ENCODE measurements around the gene GDPGP1. TPM values are rescaled to one million over a fixed set of nuclear protein-coding genes. Genes with fewer than 3 reads are reported as not detected.

The GDPGP1 gene
- total and polyA plus RNA-seq, 12 donors, result 3.0 to 16.3 (median 13.0) TPM

DNA sequence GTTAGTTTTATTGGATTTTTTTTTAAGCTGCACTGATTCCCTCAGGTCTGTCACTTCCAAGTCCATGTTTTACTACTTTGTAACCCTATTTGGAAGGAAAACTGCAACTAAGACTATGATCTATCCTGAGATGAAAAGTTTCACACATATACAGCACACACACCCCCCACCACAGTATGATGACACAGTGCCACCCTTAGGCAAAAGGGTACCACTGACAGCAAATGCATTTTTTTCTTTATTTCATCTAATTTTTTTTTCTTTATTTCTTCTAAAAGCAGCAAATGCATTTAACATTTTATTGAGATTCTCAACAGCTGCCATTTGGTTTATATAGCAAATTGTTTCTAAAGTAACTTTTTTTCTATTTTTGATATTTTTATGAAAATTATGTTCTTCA is 52.7 kb downstream of the GDPGP1 start:
- DNase-seq (no peak), ATAC-seq (no peak)
- no peaks in the 10 kb centered on the region for H3K9me3 ChIP-seq
- H3K36me3 ChIP-seq, result no peaks in the 10 kb centered on the region
- H3K27ac ChIP-seq, result no peak overlapping the region
- H3K27me3 ChIP-seq, result no peaks in the 10 kb centered on the region
- H3K4me1 ChIP-seq, result peaks cover 0 to 5% (median 0%) of the 10 kb centered on the region in 9 donors
- H3K4me3 ChIP-seq, result no peak overlapping the region
- intact Hi-C loops (cut with DNase I), result no loop called here
- TF ChIP-seq, protein P1, sequence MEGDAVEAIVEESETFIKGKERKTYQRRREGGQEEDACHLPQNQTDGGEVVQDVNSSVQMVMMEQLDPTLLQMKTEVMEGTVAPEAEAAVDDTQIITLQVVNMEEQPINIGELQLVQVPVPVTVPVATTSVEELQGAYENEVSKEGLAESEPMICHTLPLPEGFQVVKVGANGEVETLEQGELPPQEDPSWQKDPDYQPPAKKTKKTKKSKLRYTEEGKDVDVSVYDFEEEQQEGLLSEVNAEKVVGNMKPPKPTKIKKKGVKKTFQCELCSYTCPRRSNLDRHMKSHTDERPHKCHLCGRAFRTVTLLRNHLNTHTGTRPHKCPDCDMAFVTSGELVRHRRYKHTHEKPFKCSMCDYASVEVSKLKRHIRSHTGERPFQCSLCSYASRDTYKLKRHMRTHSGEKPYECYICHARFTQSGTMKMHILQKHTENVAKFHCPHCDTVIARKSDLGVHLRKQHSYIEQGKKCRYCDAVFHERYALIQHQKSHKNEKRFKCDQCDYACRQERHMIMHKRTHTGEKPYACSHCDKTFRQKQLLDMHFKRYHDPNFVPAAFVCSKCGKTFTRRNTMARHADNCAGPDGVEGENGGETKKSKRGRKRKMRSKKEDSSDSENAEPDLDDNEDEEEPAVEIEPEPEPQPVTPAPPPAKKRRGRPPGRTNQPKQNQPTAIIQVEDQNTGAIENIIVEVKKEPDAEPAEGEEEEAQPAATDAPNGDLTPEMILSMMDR (IDR thresholded peaks at IDR 0.05), result peak in 7 of 9 donors; percentile 5 to 57 (median 42)

- WGBS, 2 donors, result 39 to 41% methylated on average over 5 of the region's 5 CpGs
- no peak overlapping the region for H3K27ac ChIP-seq
- H3K9me3 ChIP-seq, result no peaks in the 10 kb centered on the region
- H3K36me3 ChIP-seq, result no peaks in the 10 kb centered on the region
- intact Hi-C loops (cut with DNase I), result no loop called here
- peaks cover 0 to 5% (median 0%) of the 10 kb centered on the region in 9 donors for H3K4me1 ChIP-seq
- H3K4me3 ChIP-seq, result no peak overlapping the region
- H3K27me3 ChIP-seq, result no peaks in the 10 kb centered on the region
- TF ChIP-seq, protein P1 (IDR thresholded peaks at IDR 0.05), result no peak
- ATAC-seq (no peak), DNase-seq (no peak)
Observed at GRCh38 chr15:90287101-90287500, 53.1 kb downstream of the GDPGP1 start.

GRCh38 chr15:90287946-90288345 is 53.9 kb downstream of the GDPGP1 start:
- H3K4me1 ChIP-seq, result peaks cover 0 to 2% (median 0%) of the 10 kb centered on the region in 9 donors
- DNase-seq, result no peak
- H3K4me3 ChIP-seq, result no peak overlapping the region
- no peak for ATAC-seq
- no peaks in the 10 kb centered on the region for H3K9me3 ChIP-seq
- WGBS, 2 donors, result 81 to 83% methylated on average over 6 of the region's 6 CpGs
- intact Hi-C loops (cut with DNase I), result no loop called here
- no peaks in the 10 kb centered on the region for H3K36me3 ChIP-seq
- TF ChIP-seq, protein P1 (IDR thresholded peaks at IDR 0.05), result no peak
- H3K27ac ChIP-seq, result no peak overlapping the region
- no peaks in the 10 kb centered on the region for H3K27me3 ChIP-seq

GRCh38 chr15:90291679-90292356 is 57.8 kb downstream of the GDPGP1 start:
- H3K27me3 ChIP-seq, result no peaks in the 10 kb centered on the region
- 79 to 84% methylated on average over 16 of the region's 16 CpGs for WGBS, 2 donors
- H3K27ac ChIP-seq, result no peak overlapping the region
- DNase-seq (no peak), ATAC-seq (no peak)
- H3K4me3 ChIP-seq, result no peak overlapping the region
- TF ChIP-seq, protein P1 (IDR thresholded peaks at IDR 0.05), result no peak
- H3K36me3 ChIP-seq, result no peaks in the 10 kb centered on the region
- intact Hi-C loops (cut with DNase I), result no loop called here
- peaks cover 0 to 13% (median 0%) of the 10 kb centered on the region in 9 donors for H3K4me1 ChIP-seq
- no peaks in the 10 kb centered on the region for H3K9me3 ChIP-seq

Data from heart right ventricle (tissue), 16 donors.